Hepatocyte (in vitro differentiated cells): Measurements from ENCODE around the gene TRIM60.
"Not testable (repeated sequence)": the region's sequence is repeated elsewhere in the genome, so short reads cannot be mapped to it uniquely, and the experiment has no call there.

Experiments
- CTCF ChIP-seq: fragments of 200-600 bp; sonication (generic); IDR thresholded peaks from 2 replicates; pipeline ENCODE4 v1.5.1; 2016; ENCODE audit warnings: antibody characterized with exemption, mild to moderate bottlenecking; ENCODE audit not compliant: poor library complexity
- EZH2 ChIP-seq: fragments of 200-600 bp; sonication (generic); IDR thresholded peaks from 2 replicates; pipeline ENCODE4 v1.6.1; 2016; ENCODE audit warnings: antibody characterized with exemption, mild to moderate bottlenecking, borderline replicate concordance
- EZH2phosphoT487 ChIP-seq: fragments of 200-600 bp; sonication (generic); IDR thresholded peaks from one replicate; pipeline ENCODE4 v1.6.1; 2018; ENCODE audit warnings: antibody characterized with exemption, mild to moderate bottlenecking, low read depth, moderate library complexity; ENCODE audit not compliant: unreplicated experiment, severe bottlenecking

GRCh38 chr4:165019995-165020394, 11.8 kb upstream of the TRIM60 start:
- TF ChIP-seq CTCF, EZH2phosphoT487, EZH2: not testable (repeated sequence)
